HCEC 1CT (cell line): ENCODE measurements around the gene SAMD4A.

ENCODE experiments used
- DNase-seq: peaks from one replicate; pipeline ENCODE4 v3.0.0-alpha.2; 2017

The SAMD4A gene

GRCh38 chr14:54771411-54772027, 204.6 kb downstream of the SAMD4A start:
- no peak for DNase-seq

- DNase-seq = peak; percentile 76
Measured at GRCh38 chr14:54772451-54772881, 205.5 kb downstream of the SAMD4A start.

GRCh38 chr14:54773171-54774006, 206.5 kb downstream of the SAMD4A start:
- peak; percentile 100 for DNase-seq

- no peak for DNase-seq
Measured at GRCh38 chr14:54774824-54775223, 207.9 kb downstream of the SAMD4A start.

- no peak for DNase-seq
Measured at GRCh38 chr14:54775486-54776140, 208.7 kb downstream of the SAMD4A start.

GRCh38 chr14:54776361-54777001, 209.6 kb downstream of the SAMD4A start:
- peak; percentile 67 for DNase-seq

GRCh38 chr14:54777395-54777794, 210.5 kb downstream of the SAMD4A start:
- no peak for DNase-seq

- DNase-seq = no peak
Measured at GRCh38 chr14:54778618-54779345, 211.9 kb downstream of the SAMD4A start.

- no peak for DNase-seq
Measured at GRCh38 chr14:54781080-54781479, 214.2 kb downstream of the SAMD4A start.

GRCh38 chr14:54781961-54782750, 215.2 kb downstream of the SAMD4A start:
- DNase-seq = no peak

- no peak for DNase-seq
Measured at GRCh38 chr14:54782751-54783659, 216.1 kb downstream of the SAMD4A start.

GRCh38 chr14:54783660-54784015, 216.7 kb downstream of the SAMD4A start:
- no peak for DNase-seq

GRCh38 chr14:54784060-54784459, 217.1 kb downstream of the SAMD4A start:
- no peak for DNase-seq

GRCh38 chr14:54784657-54785056, 217.7 kb downstream of the SAMD4A start:
- no peak for DNase-seq

GRCh38 chr14:54785136-54785777, 218.3 kb downstream of the SAMD4A start:
- no peak for DNase-seq

GRCh38 chr14:54785778-54786770, 219.1 kb downstream of the SAMD4A start:
- no peak for DNase-seq

GRCh38 chr14:54786838-54787237, 219.9 kb downstream of the SAMD4A start:
- no peak for DNase-seq

- DNase-seq = no peak
Measured at GRCh38 chr14:54787261-54787660, 220.3 kb downstream of the SAMD4A start.

- no peak for DNase-seq
Measured at GRCh38 chr14:54788701-54789100, 221.8 kb downstream of the SAMD4A start.
